HTR-8/SVneo (cell line): ENCODE measurements around the gene CYBRD1.
A peak's percentile ranks its signal among the peaks of the same experiment; 100 is the strongest.
"Not testable (repeated sequence)": the region's sequence is repeated elsewhere in the genome, so short reads cannot be mapped to it uniquely, and the experiment has no call there.

Experiments used
- DNase-seq: peaks from one replicate; pipeline ENCODE4 v3.0.0; 2011; ENCODE audit warnings: low spot score, mixed read lengths; ENCODE audit not compliant: insufficient read length
- FAIRE-seq: peaks from 2 replicates; lab custom pipeline; 2011; peaks lifted over from hg19 to GRCh38; lab: Jason Lieb, UNC

Gene CYBRD1, protein sequence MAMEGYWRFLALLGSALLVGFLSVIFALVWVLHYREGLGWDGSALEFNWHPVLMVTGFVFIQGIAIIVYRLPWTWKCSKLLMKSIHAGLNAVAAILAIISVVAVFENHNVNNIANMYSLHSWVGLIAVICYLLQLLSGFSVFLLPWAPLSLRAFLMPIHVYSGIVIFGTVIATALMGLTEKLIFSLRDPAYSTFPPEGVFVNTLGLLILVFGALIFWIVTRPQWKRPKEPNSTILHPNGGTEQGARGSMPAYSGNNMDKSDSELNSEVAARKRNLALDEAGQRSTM

DNA sequence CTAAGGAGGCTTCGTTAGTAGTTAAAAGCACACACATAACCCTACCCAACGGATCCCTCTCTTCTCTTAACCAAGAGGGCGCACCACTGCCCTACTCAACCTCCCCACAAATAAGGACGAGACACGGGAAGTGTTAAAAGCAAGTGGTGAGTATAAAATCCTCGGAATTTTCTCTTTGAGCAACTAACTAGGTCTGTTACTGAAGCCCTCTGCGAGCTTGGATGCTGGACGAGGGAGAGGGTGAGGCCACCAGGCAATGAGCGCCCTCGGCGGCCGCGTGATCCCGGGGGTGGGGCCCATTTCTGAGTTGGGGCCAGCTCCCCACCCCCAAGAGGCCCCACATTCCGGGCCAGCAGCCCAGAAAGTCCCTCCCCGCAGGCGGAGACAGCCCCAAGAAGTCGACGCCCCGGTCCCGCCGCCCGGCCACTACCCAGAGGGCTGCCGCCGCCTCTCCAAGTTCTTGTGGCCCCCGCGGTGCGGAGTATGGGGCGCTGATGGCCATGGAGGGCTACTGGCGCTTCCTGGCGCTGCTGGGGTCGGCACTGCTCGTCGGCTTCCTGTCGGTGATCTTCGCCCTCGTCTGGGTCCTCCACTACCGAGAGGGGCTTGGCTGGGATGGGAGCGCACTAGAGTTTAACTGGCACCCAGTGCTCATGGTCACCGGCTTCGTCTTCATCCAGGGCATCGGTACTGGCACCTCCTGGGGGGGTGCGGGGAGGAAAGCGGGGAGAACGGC lies at the start of gene CYBRD1:
TSS of gene CYBRD1 (plus strand) at position 423 of the 736 bp plus-strand sequence. CDS start at position 495, 72 bp downstream.
- FAIRE-seq (no peak), DNase-seq (peak; percentile 61)

DNA sequence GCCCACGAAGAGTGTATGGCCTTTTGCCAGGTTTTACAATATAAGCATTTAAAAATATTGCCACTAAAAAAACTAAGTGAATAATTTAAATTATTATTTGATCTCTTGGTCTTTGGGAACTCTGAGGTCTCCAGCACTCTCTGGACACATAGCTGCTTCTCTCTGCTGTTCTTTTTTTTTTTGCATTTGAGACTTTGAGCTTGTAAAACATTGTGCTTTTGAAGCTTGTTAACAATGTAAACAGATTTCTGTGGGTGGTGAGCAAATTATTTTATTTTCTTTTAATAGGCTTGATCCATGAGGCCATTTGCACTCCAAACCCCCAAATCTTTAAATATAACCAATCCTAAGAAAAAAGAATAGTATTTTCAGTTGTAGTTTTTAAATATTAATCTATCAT lies 46.3 kb upstream of the CYBRD1 start:
- FAIRE-seq (no peak), DNase-seq (no peak)

DNA sequence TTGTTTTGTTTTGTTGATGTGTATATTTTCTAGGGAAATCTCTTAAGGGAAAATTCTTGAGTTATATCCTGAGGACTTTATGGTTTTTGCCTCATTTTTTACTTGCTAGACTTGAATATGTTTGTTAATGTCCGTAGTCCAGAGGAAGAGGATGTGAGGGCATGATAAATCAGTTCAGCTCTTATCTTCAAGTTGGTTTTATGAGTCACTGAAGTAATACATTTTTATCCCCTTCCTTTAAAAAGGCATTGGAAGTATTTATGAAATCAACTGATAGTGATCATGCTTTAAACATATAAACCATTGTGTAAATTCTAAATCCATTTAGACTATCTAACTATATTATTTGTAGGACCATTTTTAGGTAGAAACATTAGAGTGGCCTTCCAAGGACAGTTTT lies 43.9 kb upstream of the CYBRD1 start:
- no peak for FAIRE-seq
- no peak for DNase-seq

DNA sequence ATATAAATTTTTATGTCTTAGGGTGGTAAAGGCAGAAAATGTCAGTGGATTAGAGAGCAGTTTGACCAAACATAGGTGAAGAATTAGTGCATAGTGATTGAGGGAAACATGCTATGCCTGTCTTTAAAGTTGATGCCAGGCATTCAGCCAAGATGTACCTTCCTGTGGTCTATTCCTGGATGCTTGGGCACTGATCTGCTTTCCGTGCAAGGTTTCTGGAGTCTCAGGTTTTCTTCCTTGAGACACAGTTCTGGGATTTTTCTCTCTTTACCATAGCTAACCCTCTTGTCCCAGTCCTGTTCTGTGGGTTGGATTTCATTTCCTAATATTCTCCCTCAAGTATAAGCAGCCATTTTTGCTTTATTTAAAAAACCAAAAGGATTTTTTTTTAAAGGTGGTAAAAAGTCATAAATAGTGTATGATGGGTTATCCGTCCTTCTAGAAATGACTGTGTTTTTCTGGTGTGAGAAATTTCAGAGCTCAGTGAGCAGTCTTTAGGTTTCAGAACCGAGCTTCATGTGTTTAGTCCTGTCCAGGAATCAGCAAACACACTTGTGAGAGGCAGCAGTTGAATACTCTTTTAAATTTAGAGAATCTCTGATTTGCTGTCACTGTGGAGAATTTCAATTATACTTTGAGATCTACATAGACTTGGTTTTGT lies 43.0 kb upstream of the CYBRD1 start:
- no peak for DNase-seq
- FAIRE-seq = no peak

DNA sequence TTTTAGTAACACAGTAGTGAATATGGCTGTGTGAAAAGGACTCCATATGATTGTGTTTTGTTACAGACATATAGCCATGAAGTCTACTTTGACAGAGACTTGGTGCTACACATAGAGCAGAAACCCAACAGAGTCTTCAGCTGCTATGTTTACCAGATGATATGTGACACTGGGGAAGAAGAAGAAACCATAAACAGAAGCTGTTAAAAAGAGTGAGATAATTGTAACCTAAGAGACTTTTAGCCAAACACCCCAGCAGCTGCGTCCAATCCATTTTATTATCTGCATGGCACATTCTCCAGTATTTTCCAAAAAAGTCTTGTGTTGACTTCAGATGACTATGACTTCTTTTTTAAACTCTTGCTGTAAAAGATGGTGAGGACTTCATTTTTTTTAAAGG lies 41.4 kb upstream of the CYBRD1 start:
- DNase-seq = no peak
- no peak for FAIRE-seq

DNA sequence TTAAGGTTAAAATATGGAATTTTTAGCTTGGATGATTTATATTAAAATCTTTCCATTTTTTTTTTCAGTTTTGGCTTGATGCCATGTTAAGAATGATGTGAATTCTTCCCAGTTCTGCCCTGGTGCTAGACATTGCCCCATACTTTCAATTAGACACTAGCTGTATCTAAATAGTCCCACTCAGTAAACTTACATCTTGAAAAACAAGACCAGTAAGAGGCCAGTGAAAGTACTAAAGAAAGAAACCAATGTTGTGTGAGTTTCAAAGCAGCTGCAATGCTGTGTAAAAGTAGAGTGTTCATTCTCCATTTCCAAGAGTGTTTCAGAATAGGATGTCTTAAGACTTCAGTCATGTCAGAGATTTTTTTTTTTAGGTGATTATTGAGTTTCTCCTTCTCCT lies 40.0 kb upstream of the CYBRD1 start:
- no peak for FAIRE-seq

DNA sequence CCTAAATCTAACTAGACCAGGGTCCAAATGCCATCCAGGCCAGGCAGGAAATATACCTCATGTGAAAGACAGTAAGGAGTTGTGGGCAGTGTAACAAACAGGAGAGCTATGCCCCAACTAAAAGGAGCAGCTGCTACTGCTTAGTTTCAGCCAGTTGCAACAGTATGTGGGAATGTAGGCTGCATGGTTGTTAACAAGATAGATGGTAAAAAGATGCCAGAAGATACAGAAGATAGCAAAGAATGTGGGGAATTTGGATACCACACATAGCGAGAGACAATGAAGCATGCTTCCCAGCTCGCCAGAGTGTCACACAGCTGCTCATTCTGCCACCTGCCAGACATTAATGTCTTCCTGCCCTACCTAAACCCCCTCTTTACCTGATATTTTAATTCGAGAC lies 39.4 kb upstream of the CYBRD1 start:
- peak; percentile 72 for FAIRE-seq
- no peak for DNase-seq

More for the DNA sequence above, 40.0 kb upstream of the CYBRD1 start:
- no peak for DNase-seq

DNA sequence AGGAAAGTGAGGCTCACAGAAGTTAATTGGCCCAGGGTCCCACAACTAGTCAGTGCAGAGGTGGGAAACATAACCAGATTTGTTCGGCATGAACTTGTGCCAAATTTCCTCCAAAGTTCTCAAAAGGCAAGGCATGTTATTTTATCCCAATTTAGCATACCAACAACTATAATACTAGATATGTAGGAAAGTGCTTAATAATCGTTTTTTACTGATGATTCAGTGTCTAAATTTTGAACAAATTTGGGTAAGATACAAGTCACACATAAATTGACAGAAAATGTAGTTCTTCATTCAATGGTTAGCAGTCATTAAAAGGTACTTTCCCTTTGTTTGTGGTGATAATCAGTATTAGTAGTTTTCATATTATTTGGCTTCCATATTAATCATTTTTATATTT lies 38.5 kb upstream of the CYBRD1 start:
- DNase-seq (no peak), FAIRE-seq (no peak)

DNA sequence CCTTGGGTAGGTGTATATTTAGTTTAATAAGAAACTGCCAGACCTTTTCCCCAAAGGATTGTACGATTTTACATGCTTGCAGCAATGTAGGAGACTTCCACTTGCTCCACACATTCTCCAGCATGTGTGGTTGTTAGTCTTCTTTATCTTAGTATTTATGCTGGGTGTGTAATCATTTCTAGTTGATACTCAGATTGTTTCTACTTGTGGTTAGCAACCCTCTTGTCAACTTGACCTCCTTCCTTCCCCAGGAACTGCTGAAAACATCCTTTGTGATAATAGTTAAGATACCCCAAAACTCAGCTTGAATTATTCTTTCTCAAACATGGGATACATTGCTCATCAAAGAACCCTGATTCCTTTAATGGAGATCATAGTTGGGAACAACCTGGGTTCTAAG lies 37.2 kb upstream of the CYBRD1 start:
- DNase-seq = no peak
- no peak for FAIRE-seq

DNA sequence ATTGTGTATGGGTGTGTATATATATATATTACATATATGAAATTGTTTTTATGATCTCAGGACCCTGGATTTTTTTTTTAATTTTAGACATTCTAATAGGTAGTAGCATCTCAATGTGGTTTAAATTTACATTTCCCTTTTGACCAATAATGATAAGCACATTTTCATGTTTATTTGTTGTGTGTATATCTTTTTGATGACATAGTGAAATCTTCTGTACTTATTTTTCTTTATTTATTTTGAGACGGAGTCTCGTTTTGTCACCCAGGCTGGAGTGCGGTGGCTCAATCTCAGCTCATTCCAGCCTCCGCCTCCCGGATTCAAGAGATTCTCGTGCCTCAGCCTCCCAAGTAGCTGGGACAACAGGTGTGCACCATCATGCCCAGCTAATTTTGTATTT lies 35.1 kb upstream of the CYBRD1 start:
- FAIRE-seq = no peak
- no peak for DNase-seq

DNA sequence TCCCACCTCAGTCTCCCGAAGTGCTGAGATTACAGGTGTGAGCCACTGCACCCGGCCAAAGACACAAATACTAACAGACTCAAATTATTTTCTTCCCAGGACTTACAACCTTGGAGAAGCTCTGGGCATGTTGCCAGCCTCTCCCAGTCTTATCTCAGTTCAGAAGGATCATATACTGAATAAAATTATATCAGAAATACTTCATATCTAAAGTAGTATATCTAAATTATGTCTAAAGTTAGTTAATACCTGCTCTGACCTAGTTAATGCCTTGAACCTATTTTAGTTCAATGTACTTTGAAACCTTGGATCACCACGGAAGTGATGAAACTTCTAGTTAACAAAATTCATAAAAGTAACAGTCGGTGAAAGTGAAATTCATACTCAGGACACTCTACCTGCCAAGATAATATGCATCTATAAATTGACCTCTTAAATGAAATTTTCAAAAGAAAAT lies 34.4 kb upstream of the CYBRD1 start:
- no peak for FAIRE-seq
- no peak for DNase-seq

DNA sequence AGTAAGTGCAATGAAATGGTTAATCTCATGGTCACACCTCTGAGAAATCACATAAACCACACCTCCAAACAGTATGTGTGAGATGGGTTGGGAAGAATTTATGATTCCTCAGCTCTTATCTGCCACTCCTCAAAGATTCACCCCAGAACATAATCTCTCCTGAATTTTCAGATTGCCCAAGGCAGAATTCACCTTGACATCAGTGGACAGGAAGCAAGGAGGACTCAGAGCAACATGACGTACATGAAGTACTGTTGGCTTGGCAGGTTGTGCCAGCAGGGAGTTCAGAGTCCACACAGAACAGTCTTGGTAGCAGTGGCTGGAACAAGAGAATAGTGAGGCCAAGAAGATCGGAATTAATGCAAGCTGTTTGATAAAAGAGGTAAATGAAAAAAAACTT lies 31.7 kb upstream of the CYBRD1 start:
- DNase-seq (no peak), FAIRE-seq (no peak)

DNA sequence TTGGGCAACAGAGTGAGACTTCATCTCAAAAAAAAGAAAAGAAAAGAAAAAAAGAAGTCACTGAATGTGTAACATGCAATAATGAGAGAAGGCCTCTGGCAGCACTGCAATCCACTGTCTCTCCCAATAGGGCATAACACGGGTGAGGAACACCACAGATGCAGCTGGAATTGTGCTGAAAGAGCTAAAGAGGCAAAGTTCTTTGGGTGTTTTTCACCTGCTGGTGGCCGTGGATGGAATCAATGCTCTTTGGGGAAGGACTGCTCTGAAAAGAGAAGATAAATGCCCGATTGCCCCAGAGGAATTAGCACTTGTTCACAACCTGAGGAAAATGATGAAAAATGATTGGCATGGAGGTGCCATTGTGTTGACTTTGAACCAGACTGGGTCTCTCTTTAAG lies 31.0 kb upstream of the CYBRD1 start:
- DNase-seq = no peak
- FAIRE-seq = no peak

DNA sequence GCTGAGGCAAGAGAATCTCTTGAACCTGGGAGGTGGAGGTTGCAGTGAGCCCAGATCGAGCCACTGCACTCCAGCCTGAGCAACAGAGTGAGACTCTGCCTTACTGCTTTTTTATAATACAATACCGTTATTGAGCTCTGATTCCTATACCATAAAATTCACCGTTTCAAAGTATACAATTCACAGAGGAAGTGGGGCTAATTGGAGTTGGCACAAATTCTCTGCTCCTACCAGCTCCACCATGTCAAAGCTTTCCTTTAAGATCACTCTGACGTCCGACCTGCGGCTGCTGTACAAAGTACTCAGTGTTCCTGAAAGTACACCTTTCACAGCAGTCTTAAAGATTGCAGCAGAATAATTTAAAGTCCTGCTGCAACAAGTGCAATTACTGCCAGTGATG lies 29.6 kb upstream of the CYBRD1 start:
- FAIRE-seq (no peak), DNase-seq (no peak)

DNA sequence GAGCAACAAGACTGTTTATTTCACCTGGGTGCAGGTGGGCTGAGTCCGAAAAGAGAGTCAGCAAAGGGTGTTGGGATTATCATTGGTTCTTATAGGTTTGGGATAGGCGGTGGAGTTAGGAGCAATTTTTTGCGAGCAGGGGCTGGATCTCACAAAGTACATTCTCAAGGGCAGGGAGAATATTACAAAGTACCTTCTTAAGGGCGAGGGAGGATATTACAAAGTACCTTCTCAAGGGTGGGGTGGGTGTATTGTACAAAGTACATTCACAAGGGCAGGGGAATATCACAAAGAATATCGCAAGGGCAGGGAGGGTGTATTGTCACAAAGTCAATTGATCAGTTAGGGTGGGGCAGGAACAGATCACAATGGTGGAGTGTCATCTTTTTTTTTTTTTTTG lies 24.6 kb upstream of the CYBRD1 start:
- DNase-seq, FAIRE-seq: not testable (repeated sequence)

DNA sequence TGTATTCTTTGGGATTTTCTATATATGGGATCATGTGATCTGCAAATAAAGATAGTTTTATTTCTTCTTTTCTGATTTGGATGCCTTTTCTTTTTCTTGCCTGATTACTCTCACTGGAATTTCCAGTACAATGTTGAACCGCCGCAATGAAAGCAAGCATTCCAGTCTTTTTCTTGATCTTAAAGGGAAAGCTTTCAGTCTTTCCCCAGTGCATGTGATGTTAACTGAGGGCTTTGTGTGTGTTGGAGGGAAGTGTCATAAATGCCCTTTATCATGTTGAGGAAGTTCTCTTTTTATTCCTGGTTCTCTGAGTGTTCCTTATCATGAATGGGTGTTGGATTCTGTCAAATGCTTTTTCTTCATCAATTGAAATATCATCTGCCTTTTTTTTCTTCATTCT lies 16.9 kb upstream of the CYBRD1 start:
- no peak for DNase-seq
- no peak for FAIRE-seq

DNA sequence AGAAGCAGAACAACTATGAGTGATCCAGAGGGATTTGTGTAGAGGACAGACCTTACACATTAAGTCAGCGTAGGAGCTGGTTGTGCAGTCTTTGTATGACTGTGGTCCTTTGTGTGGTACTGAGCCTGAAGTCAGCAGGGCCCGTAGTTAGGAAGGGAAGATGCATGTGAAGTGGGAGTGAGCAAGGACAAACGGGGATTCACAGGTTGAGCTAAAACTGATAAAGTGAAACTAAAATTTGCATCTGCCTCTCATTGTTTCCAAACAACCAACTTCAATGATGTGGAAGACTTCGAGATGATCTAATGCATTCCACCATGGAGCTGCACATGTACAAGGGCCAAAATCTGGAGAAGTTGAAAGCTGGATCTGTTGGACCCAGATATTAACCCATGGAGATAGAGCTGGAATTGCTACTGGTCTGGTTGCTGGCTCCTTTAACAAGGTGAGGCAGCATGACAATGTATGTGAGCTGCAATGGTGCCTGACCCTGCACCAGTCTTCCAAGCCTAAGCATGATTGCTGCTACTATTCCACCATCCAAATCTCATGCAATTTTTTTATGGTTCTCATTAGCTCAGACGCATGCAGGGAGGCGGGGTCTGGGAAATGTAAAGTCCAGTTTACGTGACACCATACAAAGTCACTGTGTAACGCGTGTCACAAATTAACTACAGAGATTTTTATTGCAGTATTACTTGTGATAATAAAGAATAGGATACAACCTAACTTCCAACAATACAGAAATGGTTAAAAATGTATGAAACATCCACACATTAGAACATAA lies 12.1 kb upstream of the CYBRD1 start:
- no peak for DNase-seq
- FAIRE-seq = no peak

DNA sequence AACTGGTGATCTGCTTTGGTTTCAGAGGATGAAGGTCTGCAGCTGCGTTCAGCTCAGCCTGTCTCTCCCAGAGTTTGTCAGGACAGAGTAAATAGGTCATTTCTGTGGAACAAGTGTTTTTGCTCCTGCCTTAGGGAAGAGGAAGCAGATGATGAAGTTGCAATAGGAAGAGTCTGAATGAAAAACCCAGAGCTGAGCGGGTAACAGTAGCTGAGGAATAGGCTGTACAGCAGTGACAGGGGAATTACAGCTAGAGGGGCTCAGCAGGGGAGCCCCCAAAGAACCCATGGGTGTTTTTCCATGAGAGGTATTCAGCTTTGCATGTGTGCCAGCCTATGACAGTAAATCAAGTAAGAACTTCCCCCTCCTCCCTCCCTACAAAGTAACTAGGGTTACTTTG lies 10.3 kb upstream of the CYBRD1 start:
- DNase-seq (no peak), FAIRE-seq (no peak)

DNA sequence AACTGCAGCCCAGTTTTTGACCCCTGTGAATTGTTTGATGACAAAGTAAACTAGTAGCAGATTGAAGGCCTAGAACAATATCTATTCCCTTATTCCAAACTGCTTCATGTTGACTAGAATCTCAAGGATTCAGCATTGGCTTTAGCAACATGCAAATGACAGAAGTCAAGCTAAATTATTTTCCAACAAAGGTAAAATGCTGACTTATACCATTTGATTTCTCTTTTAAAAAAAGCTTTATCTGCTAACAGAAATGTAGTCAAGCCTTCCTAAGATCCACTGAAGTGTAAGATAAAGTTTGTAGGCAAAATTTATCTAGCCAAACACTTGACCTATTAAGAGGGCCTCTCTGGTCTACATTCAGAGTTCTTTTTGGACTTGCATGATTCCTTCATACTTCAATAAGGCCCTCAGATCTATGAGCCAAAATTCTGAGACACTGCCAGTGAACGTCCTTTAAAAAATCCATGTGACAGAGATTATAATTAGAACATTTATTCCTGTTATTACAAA lies 9.5 kb upstream of the CYBRD1 start:
- FAIRE-seq = no peak

DNA sequence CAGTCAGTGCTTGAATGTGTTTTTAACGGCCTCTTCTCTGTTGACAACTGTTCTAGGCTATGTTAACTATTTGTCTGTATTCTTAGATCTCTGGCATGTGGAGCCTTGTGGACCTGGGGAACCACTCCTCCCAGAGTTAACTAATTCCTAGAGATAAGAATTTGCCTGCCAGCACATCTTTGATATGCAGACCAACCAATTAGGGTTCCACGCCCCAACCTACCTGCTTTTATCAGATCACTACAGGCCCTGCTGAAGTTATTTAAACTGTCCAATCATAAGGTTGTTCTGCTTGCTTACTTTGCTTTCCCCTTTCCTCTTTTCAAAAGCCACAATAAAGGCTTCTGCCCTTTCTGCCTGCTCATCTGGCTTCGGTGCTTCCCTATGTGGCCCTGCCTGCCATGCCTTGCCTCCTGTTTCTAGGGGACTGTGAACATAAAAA lies 8.5 kb upstream of the CYBRD1 start:
- DNase-seq = no peak
- no peak for FAIRE-seq

More for the DNA sequence above, 9.5 kb upstream of the CYBRD1 start:
- no peak for DNase-seq
